Cerebellar cortex (tissue), 1 donor: Measurements from ENCODE around the gene SIK3.

Experiments
- DNase-seq: peaks from one replicate; pipeline ENCODE4 v3.0.0-alpha.2; 2015; ENCODE audit warnings: low spot score

SIK3 gene

DNA sequence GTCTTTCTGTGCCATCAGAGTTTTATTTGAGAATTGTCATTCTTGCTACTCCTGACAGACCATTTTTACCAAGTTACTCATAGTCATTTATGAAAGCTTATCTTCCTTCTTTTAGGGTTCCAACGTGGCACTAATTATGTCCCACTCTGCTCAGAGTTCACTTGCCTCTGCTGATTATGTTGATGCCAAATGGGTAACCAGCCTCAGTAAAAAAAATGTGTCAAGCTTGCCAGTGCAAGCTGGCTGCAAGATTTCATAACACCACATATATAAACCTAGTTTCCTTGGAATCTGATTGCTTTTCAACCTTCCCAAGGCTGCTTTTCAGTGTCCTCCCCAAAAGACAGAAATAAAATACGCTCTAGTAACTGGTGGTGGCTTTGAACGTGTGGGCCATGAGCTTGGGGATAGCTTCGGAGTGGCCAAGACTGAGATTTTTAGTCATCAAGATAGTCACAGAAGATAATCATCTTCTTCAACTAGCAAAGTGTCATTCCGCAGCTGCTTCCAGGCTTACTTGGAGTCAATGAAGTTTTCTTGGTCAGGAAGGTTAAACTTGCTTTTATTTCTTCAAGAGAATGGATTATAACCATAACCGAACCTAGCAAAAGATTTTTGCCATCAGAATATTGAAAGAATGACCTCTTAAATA lies 231.3 kb downstream of the SIK3 start:
- no peak for DNase-seq

DNA sequence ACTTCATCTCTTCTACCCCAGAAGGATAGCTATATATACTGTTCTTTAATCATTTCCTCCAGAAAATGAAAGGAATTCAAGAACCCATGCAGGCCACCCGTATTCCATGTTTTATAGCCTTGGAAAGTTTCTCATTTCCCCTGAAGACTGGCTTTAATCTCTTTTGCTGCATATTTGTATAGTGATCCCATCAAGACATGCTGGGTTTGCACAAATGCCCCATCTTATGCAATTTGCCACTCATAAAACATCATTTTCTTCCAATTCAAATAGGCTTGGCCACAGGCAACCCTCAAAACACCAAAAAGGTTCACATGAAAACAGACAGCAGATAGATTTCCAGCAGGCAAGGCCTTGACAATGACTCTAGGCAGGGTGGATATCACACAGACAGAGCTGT lies 232.5 kb downstream of the SIK3 start:
- no peak for DNase-seq

DNA sequence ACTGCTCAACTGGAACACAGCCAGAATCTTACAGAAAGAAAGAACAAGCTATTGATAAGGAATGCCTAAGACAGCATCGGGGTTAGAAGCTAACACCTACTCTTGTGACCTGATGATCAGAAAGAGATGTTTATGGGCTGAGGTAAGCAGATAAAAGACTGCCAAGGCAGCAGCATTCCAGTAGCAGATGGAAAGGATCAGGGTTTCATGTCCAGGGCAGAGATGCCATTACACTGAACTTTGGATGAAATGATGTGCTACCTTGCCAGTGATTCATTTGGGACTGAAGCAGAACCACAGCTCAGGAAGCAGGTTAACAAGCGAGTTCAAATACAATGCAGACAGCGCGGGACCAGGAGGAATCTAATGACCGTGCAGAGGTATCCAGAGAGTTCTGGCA lies 233.7 kb downstream of the SIK3 start:
- no peak for DNase-seq

DNA sequence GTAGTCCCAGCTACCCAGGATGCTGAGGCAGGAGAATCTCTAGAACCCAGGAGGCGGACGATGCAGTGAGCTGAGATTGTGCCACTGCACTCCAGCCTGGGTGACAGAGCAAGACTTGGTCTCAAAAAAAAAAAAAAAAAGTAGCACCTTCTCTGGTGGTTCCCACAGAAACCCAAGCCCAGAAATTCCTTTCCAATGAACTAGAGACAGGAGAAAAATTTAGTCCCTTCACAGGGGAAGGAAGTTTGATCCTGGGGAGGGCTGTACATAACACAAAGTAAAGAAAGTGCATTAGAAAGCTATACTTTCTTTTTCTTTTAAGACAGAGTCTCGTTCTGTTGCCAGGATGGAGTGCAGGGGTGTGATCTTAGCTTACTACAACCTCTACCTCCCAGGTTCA lies 235.3 kb downstream of the SIK3 start:
- DNase-seq: no peak

DNA sequence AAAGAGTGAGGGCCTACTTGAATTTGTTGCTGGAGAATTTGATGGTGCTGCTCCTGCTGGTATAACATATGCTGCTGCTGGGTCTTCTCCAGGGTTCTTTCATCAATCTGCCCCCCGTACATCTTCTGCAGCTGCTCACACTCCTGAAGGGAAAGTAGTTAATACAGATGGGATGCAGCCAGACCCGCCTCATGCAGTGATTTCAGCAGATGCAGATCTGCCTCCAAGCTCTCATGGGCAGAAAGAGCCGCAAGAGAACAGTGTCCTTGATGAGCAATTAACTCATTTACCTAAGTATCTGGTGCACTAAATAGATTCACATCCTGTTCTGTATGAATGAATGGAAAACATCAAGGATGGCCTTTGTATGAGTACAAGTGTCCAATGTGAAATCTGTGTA lies 236.0 kb downstream of the SIK3 start:
- peak; percentile 51 for DNase-seq

DNA sequence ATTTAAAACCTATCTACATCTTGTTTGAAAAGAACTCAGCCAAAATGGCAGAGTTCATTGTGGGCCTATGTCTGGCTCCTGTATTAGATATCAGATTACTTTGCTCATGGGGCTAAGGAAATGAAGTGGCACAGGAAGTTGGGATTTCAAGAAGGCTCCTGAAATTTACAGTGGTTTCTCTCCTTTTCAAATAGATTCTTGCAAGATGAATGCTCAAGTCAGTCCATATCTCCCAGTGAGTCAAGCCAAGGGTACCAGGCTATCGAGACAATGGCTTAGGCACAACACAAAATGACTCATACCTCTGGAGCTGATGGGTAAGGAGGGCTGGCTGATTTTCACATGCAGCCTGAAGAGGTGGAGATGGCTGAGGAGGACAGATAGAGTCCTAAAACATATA lies 236.7 kb downstream of the SIK3 start:
- DNase-seq: no peak

DNA sequence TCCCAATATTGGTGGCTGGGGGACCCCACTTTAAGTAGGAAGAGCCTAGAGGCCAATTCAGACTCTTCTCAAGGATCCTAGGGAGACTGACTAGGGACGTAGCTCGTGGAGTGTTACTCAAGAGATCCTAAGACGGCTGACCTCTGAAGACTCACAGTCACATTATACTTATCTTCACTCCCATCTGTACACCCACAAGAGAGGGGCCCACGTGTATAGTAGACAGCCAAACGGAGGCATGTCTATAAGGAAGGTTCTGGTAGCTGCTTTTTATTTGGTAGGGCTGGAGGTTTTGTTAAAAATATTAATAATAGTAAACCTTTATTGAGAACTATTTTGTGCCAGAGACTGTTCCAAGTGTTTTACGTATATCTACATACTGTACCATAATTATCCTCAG lies 237.9 kb downstream of the SIK3 start:
- no peak for DNase-seq

DNA sequence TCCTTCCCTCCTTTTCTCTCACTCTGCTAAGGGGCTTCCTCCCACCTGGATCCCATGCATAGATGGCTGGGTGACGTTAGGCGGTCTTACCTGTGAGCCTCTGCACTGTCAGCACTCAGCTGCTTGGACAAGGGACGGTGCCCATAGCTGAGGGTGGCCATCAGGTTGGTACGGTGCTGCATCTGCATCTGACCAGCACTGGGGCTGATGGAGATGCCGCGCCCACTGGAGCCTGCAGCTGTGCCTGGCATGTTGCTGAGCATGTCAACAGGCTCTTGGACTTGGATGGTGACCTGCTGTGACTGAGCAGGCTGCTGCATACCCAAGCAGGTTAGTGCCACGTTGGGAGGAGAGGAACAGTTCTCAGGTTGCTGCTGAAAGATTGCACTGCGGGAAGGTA lies 239.1 kb downstream of the SIK3 start:
- no peak for DNase-seq

DNA sequence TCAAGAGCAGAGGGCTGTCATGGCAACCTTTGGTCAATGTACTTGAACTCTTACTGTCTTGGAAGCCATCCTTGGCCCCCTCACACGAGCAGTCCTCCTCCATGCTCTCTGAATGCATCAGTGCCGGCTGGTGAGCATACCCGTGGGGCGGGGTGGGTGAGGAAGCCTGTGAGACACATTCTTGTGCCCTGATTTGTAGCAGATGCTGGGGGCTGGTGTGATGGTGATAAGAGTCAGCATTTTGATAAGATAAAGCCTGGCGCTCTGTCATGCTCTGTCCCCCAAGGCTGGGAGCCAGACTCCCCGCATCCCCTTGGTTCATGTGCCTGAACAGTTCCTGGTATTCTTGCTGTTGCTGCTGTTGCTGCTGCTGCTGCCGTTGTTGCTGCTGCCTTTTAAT lies 240.3 kb downstream of the SIK3 start:
- DNase-seq: no peak

DNA sequence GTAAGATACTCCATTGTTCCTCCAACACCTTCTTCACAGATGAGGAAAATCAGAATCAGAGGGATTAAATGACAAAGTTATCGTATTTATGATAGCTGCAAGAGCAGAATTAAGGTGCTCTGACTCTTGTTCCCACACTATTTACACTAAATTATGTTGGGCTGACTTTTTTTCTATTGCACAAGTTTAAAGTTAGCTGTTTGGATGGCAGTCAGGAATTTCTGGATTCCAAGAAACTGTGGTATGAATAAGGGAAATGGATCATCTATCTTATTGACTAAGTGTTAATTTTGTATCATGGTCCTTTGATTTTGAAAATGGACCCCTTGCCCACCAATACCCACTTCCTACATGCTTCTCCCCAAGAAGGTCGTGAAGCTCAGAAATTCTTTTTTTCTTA lies 240.9 kb downstream of the SIK3 start:
- DNase-seq: no peak

DNA sequence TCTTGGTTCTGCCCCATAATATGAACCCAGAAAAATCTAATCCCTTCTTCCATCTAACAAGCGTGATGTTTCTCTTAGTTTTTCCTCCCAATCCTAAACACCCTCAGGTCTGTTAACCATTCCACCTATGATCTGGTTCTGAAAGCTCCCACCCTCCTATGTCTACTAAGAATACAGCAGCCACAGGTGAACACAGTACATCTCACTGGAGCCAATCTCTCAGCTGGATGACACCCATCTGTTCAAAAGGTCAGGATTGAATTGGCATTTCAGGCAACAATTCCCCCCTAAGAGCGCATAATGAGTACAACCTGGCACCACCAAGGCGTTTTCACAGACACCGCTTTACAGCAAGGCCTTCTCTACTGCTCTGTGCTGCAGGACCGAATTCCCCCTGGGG lies 241.8 kb downstream of the SIK3 start:
- no peak for DNase-seq

DNA sequence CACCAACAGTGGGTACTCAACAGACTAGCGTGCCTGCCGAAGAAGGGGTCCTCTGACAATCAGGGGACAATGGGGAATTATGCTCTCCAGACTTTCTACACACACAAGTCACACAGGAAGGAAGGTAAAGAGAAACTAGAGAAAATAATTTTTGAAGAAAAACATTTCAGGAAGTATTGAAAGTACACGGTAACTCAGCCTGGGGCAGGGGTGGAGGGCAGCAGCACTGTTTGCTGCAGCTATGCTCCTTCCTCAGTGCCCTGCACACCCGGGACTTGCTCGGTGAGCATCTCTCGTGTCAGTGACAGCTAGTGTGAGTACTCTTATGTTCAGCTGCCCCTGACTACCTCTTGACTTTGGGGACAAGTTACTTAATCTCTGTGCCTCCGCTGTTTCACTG lies 242.8 kb downstream of the SIK3 start:
- DNase-seq: no peak

DNA sequence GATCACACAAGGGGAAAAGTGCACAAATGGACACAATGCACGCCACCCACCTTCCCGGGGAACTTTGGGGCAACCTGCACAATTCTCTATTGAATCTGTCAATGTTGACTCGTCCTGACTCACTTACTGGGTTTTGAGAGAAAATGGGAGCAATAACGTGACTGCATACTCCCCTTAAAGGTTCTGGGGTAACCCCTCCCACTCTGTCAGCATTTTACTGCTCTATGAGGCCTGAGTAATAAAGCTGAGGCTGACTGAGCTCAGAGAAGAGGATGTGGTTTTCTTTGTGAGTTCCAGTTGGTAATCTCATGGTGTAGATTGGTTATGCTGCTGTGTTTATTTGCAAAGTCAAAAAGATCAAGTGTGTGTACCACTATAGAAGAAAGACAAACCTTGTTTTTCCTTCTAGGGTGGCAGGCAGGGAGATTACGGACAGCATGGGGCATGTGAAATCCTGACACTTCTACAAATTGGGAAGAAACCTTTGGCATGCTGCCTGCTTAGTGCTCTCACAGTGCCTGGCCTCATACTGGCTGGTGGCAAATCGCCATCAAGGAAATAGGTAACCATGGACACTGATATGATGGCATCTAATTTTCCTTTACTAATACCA lies 244.7 kb downstream of the SIK3 start:
- DNase-seq: peak; percentile 64

DNA sequence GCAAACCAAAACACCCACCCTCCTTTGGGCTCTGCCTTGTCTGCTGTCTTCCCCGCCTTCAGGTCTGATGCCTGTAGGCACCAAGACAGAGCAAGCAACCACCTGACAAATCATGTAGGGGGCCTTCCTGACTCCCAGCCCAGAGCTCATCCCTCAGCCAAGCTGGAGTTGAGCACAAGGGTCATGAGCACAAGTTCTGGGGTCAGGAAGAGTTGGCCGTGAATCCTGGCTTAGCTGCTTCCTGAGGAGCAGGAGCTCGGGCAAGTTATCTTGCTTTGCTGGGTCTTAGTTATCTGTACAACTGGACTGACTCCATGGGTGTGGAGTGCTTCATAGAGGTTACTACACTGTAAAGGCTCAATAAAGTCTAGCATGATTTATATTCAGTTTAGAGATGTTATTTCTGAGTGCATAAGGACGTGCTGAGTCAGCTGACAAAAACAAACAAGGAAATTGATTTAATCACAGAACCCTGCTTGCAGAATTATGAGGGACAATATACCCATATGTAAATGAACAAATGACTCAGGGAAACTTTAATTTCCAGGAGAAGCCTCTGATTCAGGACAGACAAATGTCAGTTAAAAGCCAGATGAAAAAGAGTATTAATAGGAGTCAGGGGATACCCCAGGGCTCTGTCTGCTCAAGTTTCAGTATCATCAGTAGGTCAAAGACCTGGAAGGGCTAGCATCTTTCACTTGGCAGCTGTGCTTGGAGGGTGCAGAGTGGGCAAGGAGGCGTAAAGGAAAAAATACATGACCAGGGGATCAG lies 245.8 kb downstream of the SIK3 start:
- DNase-seq: no peak

DNA sequence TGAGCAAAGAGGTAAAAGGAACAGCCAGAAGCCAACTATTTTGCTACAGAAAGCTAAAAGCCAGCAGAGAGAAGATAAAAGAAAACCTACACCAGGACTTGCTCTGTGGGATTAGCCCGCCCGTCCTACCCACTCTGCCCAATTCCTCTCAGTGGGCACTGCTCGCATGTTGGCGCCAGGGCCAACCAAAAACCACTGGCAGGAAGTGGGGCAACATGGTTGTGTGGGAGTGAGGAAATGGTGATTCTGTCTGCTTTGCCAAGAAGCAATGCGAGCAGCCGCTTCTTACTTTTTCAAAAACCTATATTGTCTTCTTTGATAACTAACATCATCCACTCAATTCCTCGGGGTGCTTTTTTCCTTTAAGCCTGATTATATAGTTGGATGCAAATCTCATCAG lies 246.6 kb downstream of the SIK3 start:
- no peak for DNase-seq

DNA sequence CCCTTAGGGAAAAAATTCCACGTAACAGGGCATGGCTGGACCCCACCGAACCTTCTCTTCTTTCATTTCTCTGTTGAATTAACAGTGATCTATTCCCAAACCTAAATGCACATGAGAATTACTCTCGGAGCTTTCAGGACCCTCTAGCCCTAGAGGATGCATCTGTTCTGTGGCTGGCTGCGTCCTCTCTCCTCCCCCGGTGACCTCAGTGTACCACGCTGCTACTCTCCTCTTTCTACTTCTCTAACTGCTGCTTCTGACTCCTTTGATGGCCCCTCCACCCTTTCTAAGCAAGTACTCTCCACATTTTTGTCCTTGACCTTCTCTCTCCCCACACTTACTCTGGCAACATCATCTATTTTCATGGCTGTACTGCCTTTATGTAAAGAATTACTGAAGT lies 248.7 kb downstream of the SIK3 start:
- DNase-seq: no peak

DNA sequence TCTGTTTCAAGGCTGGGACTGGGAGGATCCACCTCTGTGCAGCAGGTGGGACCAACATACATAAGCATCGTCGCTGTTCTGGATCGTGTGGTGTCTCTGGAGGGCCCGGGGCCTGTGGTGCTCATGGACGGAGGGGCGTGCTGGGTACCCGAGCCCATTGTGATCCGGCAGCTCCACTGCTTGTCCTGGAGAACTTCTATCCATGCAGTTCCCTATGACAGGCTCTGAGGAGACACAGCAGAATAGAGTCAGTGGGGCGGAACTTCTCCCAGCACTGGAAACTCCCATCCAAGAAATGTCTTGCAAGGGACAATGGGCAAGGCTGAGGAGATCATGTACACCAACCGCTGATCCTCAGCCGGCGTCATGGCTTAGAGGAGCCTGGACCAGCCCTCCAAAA lies 249.2 kb downstream of the SIK3 start:
- DNase-seq: no peak

DNA sequence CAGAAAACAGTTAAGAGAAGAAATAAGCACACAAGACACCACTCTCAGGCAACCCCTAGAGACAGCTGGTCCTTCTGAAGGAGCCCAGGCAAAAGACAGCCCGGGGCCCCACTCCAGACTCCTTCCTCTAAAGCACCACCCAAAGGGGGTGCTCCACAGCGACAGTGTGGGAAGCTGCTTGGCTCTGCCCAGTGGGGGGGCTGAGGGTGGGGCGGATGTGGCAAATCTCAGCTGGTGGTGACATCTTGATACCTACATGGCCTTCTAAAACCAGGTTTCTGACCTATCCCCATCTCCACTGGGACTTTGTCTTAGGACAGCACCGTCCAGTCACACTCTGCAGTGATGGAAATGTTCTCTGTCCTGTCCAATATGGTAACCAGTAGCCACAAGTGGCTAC lies 250.6 kb downstream of the SIK3 start:
- DNase-seq: no peak

DNA sequence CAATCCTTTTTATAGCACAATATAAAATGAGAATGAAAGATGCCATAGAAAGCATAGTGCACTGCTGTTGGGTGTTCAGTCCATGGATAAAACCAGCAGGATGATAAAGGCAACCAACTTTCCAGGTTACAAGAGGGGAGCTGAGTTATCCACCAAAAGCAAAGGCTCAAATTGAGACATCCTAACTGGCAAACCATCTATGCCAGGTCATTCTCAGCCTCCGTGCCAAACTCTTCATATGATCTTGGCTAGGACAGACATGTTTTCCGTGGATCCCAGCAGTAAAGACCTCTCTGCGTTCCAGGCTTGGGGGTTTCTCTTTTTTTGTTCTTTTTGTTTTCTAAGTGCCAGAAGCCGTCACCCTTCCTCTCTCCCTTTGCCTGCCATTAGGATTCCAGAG lies 253.5 kb downstream of the SIK3 start:
- peak; percentile 31 for DNase-seq

DNA sequence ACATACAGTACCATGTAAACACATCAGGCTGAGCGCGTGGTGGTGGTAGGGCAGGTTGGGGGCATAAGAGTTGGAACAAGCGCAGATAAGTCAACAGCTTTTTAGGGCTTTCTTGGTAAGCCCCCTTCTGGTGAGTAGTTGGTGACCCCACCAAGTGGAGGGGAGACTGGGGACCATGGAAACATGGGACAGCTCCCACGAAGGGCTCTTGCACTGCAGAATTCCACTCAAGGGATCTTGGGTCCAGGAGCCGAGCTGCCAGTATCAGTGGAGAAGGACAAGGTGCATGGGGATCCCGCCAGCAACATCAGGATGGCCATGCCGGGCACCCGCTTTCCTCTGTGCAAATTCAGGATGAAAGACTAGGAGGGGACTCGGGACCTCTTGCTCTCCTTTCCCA lies 254.6 kb downstream of the SIK3 start:
- no peak for DNase-seq

DNA sequence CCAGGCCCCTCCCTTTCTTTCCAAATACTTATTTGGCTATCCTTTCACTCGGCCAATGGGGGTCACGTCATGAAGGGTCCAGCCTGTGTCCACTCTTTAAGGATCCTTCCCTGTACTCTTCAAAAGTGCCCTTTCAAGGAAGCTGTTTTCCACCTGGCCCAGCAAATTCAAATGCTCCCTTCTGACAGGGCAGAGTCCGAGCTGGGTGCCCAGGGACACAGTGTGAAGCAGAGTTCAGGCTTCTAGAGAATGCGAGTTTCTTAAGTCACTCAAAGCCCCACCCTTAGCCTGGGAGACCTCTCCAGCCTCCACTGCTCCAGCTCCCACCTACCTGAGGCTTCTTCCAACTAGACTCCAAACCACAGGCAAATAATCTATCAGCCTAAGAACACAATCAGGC lies 255.3 kb downstream of the SIK3 start:
- no peak for DNase-seq

DNA sequence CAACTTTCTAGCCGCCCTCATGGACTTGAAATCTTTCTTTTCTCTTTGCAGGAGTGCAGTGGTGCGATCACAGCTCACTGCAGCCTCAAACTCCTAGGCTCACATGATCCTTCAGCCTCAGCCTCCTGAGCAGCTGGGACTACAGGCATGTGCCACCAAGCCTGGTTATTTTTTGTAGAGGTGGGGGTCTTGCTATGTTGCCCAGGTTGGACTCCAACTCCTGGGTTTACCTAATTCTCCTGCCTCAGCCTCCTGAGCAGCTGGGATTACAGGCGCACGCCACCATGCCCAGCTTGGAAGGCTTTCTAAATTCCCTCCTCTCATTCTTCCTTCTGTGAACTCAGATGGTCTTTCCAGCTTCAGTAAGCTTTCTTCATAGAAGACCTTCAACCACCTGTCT lies 256.1 kb downstream of the SIK3 start:
- DNase-seq: no peak

DNA sequence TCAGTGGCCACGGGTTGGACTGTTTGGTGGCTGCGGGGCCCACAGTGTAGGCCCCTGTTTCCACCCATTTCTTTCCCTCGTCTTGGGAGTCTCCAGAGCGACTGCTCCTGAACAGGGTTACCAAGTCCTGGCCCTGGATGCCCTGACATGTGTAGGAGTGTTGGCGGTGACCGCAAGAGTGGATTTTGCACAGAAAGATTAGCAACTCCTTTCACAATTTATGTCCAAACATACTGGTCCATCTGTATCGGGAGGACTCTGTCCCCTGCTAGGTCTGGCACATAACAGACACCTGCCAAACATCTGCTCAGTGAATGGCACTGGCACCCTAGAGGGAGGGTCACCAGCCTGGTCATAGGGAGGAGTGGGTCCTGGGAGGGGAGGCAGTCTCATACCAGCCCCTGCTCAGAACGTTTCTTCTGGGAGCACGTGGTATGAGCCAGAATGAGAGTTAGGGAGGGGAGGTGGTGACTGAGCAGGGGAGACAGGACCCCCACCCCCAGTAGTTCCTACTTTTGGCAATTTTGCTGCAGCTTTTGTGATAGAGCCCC lies 257.4 kb downstream of the SIK3 start:
- DNase-seq: no peak
